ENCODE data around the gene RAET1G. TPM values are rescaled to one million over a fixed set of nuclear protein-coding genes. Genes with fewer than 3 reads are reported as not detected.

Gene RAET1G
- total and polyA plus RNA-seq, 9 of the 15 experiments (the other 6 are each of a cell fraction or from before 2014, with no cell fraction given) = 0.11 TPM; not detected in 8

- no peak for TF ChIP-seq CHD7 (IDR thresholded peaks at IDR 0.05; ENCODE audit: low read depth, low read length)
- TF ChIP-seq DIDO1 (tag; IDR thresholded peaks at IDR 0.05; ENCODE audit: low read depth) = peak; percentile 33; the same call in 1 of the 2 replicates
- peak; percentile 96 for TF ChIP-seq RBFOX2 (IDR thresholded peaks at IDR 0.05; ENCODE audit: low read depth, low read length)
- TF ChIP-seq DACH1 (IDR thresholded peaks at IDR 0.05; ENCODE audit: partially characterized antibody) = no peak
- no peak for TF ChIP-seq KLF10 (CRISPR knock-in tag; IDR thresholded peaks at IDR 0.05)
- TF ChIP-seq NRF1 (conservative IDR thresholded peaks at IDR 0.05 in 1 of 2, IDR thresholded peaks at IDR 0.05 in 1 of 2) = peak; percentile 90
- peak; percentile 81 for TF ChIP-seq CREB3L1 (IDR thresholded peaks at IDR 0.05; ENCODE audit: borderline replicate concordance, low read depth)
- no peak for TF ChIP-seq KAT7 (CRISPR knock-in tag; IDR thresholded peaks at IDR 0.05; ENCODE audit: borderline replicate concordance)
- TF ChIP-seq E2F1 (CRISPR knock-in tag; IDR thresholded peaks at IDR 0.05) = peak; percentile 82
- no peak for TF ChIP-seq CREB5 (CRISPR knock-in tag; IDR thresholded peaks at IDR 0.05)
- TF ChIP-seq ARHGAP35 (IDR thresholded peaks at IDR 0.05; ENCODE audit: partially characterized antibody) = no peak
Measured at GRCh38 chr6:149963462-149964307, 40.8 kb upstream of the RAET1G start, which contains the start of gene ULBP1 (continued).
